Stomach (tissue), 9 donors: ENCODE results near the gene SEC14L3. TPM values are rescaled to one million over a fixed set of nuclear protein-coding genes. Genes with fewer than 3 reads are reported as not detected.
A peak's percentile ranks its signal among the peaks of the same experiment; 100 is the strongest.

Experiments
- DNase-seq, 2 donors: peaks; one replicate each; pipeline versions ENCODE4 v3.0.0 to v3.0.0-alpha.2; 2013 to 2019
- H3K27ac ChIP-seq, 5 donors: fragments of 200-600 bp in 4 of 5; sonication (generic) in 4 of 5; one replicate each; pipeline ENCODE4 v1.5.1; 2013 to 2019; ENCODE audit warnings: mild to moderate bottlenecking in 1 of 5, moderate library complexity in 1 of 5
- H3K27me3 ChIP-seq, 3 donors: fragments of 200-600 bp; sonication (generic); one replicate each; pipeline ENCODE4 v1.5.1; 2017 to 2019; ENCODE audit warnings: mixed run types in 1 of 3
- H3K36me3 ChIP-seq, 4 donors: fragments of 200-600 bp; sonication (generic); 1 replicate in 3 of 4; 2 replicates in 1 of 4; pipeline ENCODE4 v1.5.1; 2016 to 2019
- H3K4me1 ChIP-seq, 4 donors: fragments of 200-600 bp; sonication (generic); one replicate each; pipeline ENCODE4 v1.5.1; 2016 to 2019
- H3K4me3 ChIP-seq, 4 donors: fragments of 200-600 bp; sonication (generic) in 3 of 4; one replicate each; pipeline ENCODE4 v1.5.1; 2016 to 2019; ENCODE audit warnings: mild to moderate bottlenecking in 1 of 4
- H3K9me3 ChIP-seq, 4 donors: fragments of 200-600 bp; sonication (generic); one replicate each; pipeline ENCODE4 v1.5.1; 2016 to 2019
- CTCF ChIP-seq, 7 experiments: fragments of 450-650 bp in 4 of 7; fragments of 200-600 bp in 3 of 7; sonication (generic) in 3 of 7; IDR thresholded peaks; one replicate each; pipeline ENCODE4 v1.5.1; 2016 to 2019; ENCODE audit warnings: antibody characterized with exemption in 7 of 7, control low read depth in 2 of 7, mild to moderate bottlenecking in 1 of 7
- EP300 ChIP-seq: sonication (generic); formaldehyde crosslinking; IDR thresholded peaks from one replicate; pipeline ENCODE4 v1.6.1; 2017; ENCODE audit warnings: antibody characterized with exemption
- POLR2A ChIP-seq, 4 donors: fragments of 450-650 bp; IDR thresholded peaks; one replicate each; pipeline ENCODE4 v1.6.1; 2016; ENCODE audit warnings: antibody characterized with exemption in 4 of 4, control low read depth in 2 of 4, mild to moderate bottlenecking in 1 of 4, moderate library complexity in 1 of 4
- POLR2AphosphoS5 ChIP-seq, 3 donors: sonication (generic); formaldehyde crosslinking; IDR thresholded peaks; one replicate each; pipeline ENCODE4 v1.6.1; 2016; ENCODE audit warnings: antibody characterized with exemption in 3 of 3
- WGBS, 5 donors: extraction: QIAGEN DNeasy Blood & Tissue Kit in 3 of 5; methylation state at CpG; one replicate each; pipeline versions ENCODE4 v1.1.5 to v1.1.7; 2013 to 2018; 5-methylcytosine and 5-hydroxymethylcytosine counted together
- intact Hi-C: fragments of 100-400 bp; cut with DNase I; formaldehyde crosslinking; loops from one replicate; pipeline ENCODE4 v1.15.1; 2023; ENCODE audit warnings: low total_unique reads
- polyA plus RNA-seq, 3 donors: library from polyadenylated mRNA; stranded (reverse); fragments of 200-250 nt; gene quantifications; one replicate each; pipeline ENCODE4 v1.2.3, GENCODE V29; 2013
- total RNA-seq, 5 donors: library from RNA; depleted of rRNA; stranded (reverse); fragments of >200 nt; gene quantifications; one replicate each; pipeline versions ENCODE4 v1.1.0 to v1.2.3, GENCODE V29; 2014 to 2016
- donor health status: healthy with polysubstance abuse.
- donor health status: Bipolar disorder and iron deficiency.
- donor health status: healthy.

SEC14L3 gene
- total and polyA plus RNA-seq, 8 donors = not detected

- WGBS, 5 donors = 33 to 62% (median 56%) methylated on average over 4 of the region's 4 CpGs
- DNase-seq = peak in 1 of 2 donors; percentile 67
- peaks cover 0 to 5% (median 0%) of the 10 kb centered on the region in 4 donors for H3K4me1 ChIP-seq
- H3K36me3 ChIP-seq = no peaks in the 10 kb centered on the region
- TF ChIP-seq POLR2A (IDR thresholded peaks at IDR 0.05) = no peak
- TF ChIP-seq POLR2AphosphoS5 (IDR thresholded peaks at IDR 0.05) = no peak
- TF ChIP-seq CTCF (IDR thresholded peaks at IDR 0.05) = no peak
- no peak for TF ChIP-seq EP300
- intact Hi-C loops = no loop called here
- no peaks in the 10 kb centered on the region for H3K27me3 ChIP-seq
- no peak overlapping the region for H3K4me3 ChIP-seq
- H3K27ac ChIP-seq = no peak overlapping the region
- no peaks in the 10 kb centered on the region for H3K9me3 ChIP-seq
Observed at GRCh38 chr22:30459181-30460052, 12.4 kb downstream of the SEC14L3 start.

- intact Hi-C loops = no loop called here
- 61 to 73% (median 65%) methylated on average over 8 of the region's 8 CpGs for WGBS, 5 donors
- Histone ChIP-seq H3K27me3 (peaks cover 0 to 9% (median 0%) of the 10 kb centered on the region in 3 donors), H3K4me3 (no peak overlapping the region), H3K36me3 (no peaks in the 10 kb centered on the region), H3K9me3 (no peaks in the 10 kb centered on the region), H3K4me1 (peaks cover 0 to 5% (median 0%) of the 10 kb centered on the region in 4 donors), H3K27ac (no peak overlapping the region)
- no peak for DNase-seq
- TF ChIP-seq CTCF (IDR thresholded peaks at IDR 0.05) (no peak), POLR2AphosphoS5 (IDR thresholded peaks at IDR 0.05) (no peak), POLR2A (IDR thresholded peaks at IDR 0.05) (no peak), EP300 (no peak)
Observed at GRCh38 chr22:30457981-30458380, 13.8 kb downstream of the SEC14L3 start.

- TF ChIP-seq EP300 (no peak), CTCF (IDR thresholded peaks at IDR 0.05) (no peak)
- DNase-seq = no peak
- H3K36me3 ChIP-seq = no peaks in the 10 kb centered on the region
- WGBS, 5 donors = 81 to 98% (median 91%) methylated on average over 5 to 8 of the region's 8 CpGs
- intact Hi-C loops = no loop called here
- H3K4me3 ChIP-seq = no peak overlapping the region
- H3K27me3 ChIP-seq = peaks cover 0 to 19% (median 0%) of the 10 kb centered on the region in 3 donors
- no peaks in the 10 kb centered on the region for H3K9me3 ChIP-seq
- no peak overlapping the region for H3K27ac ChIP-seq
- peaks cover 0 to 12% (median 0%) of the 10 kb centered on the region in 4 donors for H3K4me1 ChIP-seq
Observed at GRCh38 chr22:30455075-30455840, 16.6 kb downstream of the SEC14L3 start.

GRCh38 chr22:30453731-30454510 lies 17.9 kb downstream of the SEC14L3 start:
- no peak overlapping the region for H3K27ac ChIP-seq
- intact Hi-C loops = no loop called here
- no peaks in the 10 kb centered on the region for H3K9me3 ChIP-seq
- 59 to 70% (median 63%) methylated on average over 6 of the region's 6 CpGs for WGBS, 5 donors
- H3K27me3 ChIP-seq = peaks cover 0 to 19% (median 0%) of the 10 kb centered on the region in 3 donors
- H3K4me3 ChIP-seq = no peak overlapping the region
- H3K36me3 ChIP-seq = no peaks in the 10 kb centered on the region
- peaks cover 0 to 7% (median 0%) of the 10 kb centered on the region in 4 donors for H3K4me1 ChIP-seq
- DNase-seq = peak in 1 of 2 donors; percentile 51
- TF ChIP-seq CTCF (IDR thresholded peaks at IDR 0.05) = no peak
- TF ChIP-seq POLR2AphosphoS5 (IDR thresholded peaks at IDR 0.05) = no peak
- no peak for TF ChIP-seq EP300
- TF ChIP-seq POLR2A (IDR thresholded peaks at IDR 0.05) = no peak
